ENCODE data around the gene ASF1B.

DNA sequence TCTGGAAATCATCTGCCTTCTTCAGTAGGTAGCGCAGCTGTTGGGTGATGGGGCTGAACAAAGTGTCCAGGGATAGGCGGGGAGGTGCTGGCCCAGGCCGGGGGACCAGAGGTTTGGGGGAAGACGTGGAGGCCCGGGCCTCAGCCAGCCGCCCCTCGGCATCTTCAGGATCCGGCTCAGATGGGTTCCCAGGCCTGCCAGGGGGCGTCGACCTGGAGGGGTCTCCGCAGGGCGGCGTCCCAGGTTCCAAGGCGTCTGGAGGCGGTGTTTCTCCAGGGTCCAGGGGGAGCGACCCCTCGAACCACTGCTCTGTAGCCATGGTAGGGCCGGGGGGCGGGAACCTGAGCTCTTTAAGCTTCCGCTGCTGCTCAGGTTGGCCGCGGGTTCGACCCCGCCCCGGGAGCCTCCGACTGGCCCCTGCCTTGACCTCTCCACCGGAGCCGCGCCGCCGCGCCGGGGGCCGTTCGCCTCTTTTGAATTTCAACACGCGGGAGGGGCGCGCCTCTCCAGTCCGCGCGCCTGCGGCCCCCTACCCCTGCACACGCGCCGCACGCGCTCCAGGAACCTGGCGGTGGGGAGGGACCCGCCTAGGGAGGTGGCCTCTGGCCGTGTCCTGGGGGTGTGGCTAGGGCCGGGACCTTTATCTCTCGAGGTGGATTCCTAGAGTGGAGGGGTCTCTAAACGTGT lies 50.9 kb downstream of the ASF1B start, which contains the start of gene C19orf67:
- TF ChIP-seq, protein P1, sequence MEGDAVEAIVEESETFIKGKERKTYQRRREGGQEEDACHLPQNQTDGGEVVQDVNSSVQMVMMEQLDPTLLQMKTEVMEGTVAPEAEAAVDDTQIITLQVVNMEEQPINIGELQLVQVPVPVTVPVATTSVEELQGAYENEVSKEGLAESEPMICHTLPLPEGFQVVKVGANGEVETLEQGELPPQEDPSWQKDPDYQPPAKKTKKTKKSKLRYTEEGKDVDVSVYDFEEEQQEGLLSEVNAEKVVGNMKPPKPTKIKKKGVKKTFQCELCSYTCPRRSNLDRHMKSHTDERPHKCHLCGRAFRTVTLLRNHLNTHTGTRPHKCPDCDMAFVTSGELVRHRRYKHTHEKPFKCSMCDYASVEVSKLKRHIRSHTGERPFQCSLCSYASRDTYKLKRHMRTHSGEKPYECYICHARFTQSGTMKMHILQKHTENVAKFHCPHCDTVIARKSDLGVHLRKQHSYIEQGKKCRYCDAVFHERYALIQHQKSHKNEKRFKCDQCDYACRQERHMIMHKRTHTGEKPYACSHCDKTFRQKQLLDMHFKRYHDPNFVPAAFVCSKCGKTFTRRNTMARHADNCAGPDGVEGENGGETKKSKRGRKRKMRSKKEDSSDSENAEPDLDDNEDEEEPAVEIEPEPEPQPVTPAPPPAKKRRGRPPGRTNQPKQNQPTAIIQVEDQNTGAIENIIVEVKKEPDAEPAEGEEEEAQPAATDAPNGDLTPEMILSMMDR (IDR thresholded peaks at IDR 0.05) = no peak
- no peak for TF ChIP-seq POLR2A (IDR thresholded peaks at IDR 0.05)
